DND-41 (cell line): ENCODE results near the gene TRAPPC10.

Experiments
- ATAC-seq: fragments of 200-7000 bp; cut with Tn5 transposase; 3 replicates; pipeline ENCODE4 v1.9.1; 2021; ENCODE audit warnings: low read depth; ENCODE audit not compliant: insufficient read depth
- DNase-seq: peaks from one replicate; pipeline ENCODE4 v3.0.0-alpha.2; 2020
- H2AFZ ChIP-seq: 2 replicates; pipeline ENCODE4 v1.6.0; 2012; ENCODE audit warnings: low read depth, low read length
- H3K27ac ChIP-seq: 2 replicates; pipeline ENCODE4 v1.5.1; 2012; ENCODE audit warnings: low read length, inconsistent platforms
- H3K27me3 ChIP-seq: fragments of 200-600 bp; sonication (generic); 2 replicates; pipeline ENCODE4 v1.6.0; 2012; ENCODE audit warnings: low read length, mild to moderate bottlenecking, inconsistent platforms; ENCODE audit not compliant: insufficient read depth, poor library complexity
- H3K36me3 ChIP-seq: 2 replicates; pipeline ENCODE4 v1.5.1; 2012; ENCODE audit warnings: low read length, inconsistent platforms; ENCODE audit not compliant: insufficient read depth
- H3K4me1 ChIP-seq: 2 replicates; pipeline ENCODE4 v1.5.1; 2012; ENCODE audit warnings: mild to moderate bottlenecking, low read length; ENCODE audit not compliant: insufficient read depth
- H3K4me2 ChIP-seq: 2 replicates; pipeline ENCODE4 v1.6.0; 2012; ENCODE audit warnings: mild to moderate bottlenecking, moderate library complexity, low read length, inconsistent platforms; ENCODE audit not compliant: insufficient read depth
- H3K4me3 ChIP-seq, 2 experiments: fragments of 200-600 bp in 1 of 2; shearing (Covaris generic) in 1 of 2; 2 replicates each; pipeline ENCODE4 v1.5.1; 2012 to 2016; ENCODE audit warnings: inconsistent platforms in 2 of 2, low read length in 2 of 2, mild to moderate bottlenecking in 2 of 2, low read depth in 1 of 2, moderate library complexity in 1 of 2
- H3K79me2 ChIP-seq: 2 replicates; pipeline ENCODE4 v1.6.0; 2012; ENCODE audit warnings: low read length, inconsistent platforms; ENCODE audit not compliant: insufficient read depth
- H3K9ac ChIP-seq: 2 replicates; pipeline ENCODE4 v1.6.0; 2012; ENCODE audit warnings: low read depth, mild to moderate bottlenecking, inconsistent platforms, low read length, moderate library complexity
- H3K9me3 ChIP-seq: 2 replicates; pipeline ENCODE4 v1.5.1; 2012; ENCODE audit warnings: low read length, moderate library complexity, mild to moderate bottlenecking, inconsistent platforms; ENCODE audit not compliant: insufficient read depth, severe bottlenecking
- H4K20me1 ChIP-seq: 2 replicates; pipeline ENCODE4 v1.6.0; 2012; ENCODE audit warnings: low read length; ENCODE audit not compliant: insufficient read depth
- EZH2 ChIP-seq: IDR thresholded peaks from 3 replicates; pipeline ENCODE4 v1.6.1; 2012; ENCODE audit warnings: borderline replicate concordance, low read depth, mild to moderate bottlenecking, moderate library complexity, low read length, inconsistent platforms; ENCODE audit not compliant: severe bottlenecking
- TF ChIP-seq, protein P1 (sequence below): IDR thresholded peaks from 2 replicates; pipeline ENCODE4 v1.5.1; 2012; ENCODE audit warnings: borderline replicate concordance, low read length, moderate library complexity, mild to moderate bottlenecking; ENCODE audit not compliant: poor library complexity, severe bottlenecking; ENCODE audit errors: extremely low read depth

Gene TRAPPC10

GRCh38 chr21:43967981-43968380, 44.1 kb upstream of the TRAPPC10 start:
- Histone ChIP-seq H3K36me3 (peaks cover 74% of the 10 kb centered on the region), H2AFZ (no peak overlapping the region), H3K9me3 (no peaks in the 10 kb centered on the region), H3K9ac (no peak overlapping the region), H3K27ac (no peak overlapping the region), H4K20me1 (peaks cover 18% of the 10 kb centered on the region), H3K27me3 (no peaks in the 10 kb centered on the region), H3K4me3 (no peak overlapping the region), H3K4me1 (no peaks in the 10 kb centered on the region), H3K4me2 (no peak overlapping the region), H3K79me2 (peaks cover 2% of the 10 kb centered on the region; the same call in 1 of the 2 replicates)
- DNase-seq, result no peak
- no peak for TF ChIP-seq EZH2
- TF ChIP-seq, protein P1, sequence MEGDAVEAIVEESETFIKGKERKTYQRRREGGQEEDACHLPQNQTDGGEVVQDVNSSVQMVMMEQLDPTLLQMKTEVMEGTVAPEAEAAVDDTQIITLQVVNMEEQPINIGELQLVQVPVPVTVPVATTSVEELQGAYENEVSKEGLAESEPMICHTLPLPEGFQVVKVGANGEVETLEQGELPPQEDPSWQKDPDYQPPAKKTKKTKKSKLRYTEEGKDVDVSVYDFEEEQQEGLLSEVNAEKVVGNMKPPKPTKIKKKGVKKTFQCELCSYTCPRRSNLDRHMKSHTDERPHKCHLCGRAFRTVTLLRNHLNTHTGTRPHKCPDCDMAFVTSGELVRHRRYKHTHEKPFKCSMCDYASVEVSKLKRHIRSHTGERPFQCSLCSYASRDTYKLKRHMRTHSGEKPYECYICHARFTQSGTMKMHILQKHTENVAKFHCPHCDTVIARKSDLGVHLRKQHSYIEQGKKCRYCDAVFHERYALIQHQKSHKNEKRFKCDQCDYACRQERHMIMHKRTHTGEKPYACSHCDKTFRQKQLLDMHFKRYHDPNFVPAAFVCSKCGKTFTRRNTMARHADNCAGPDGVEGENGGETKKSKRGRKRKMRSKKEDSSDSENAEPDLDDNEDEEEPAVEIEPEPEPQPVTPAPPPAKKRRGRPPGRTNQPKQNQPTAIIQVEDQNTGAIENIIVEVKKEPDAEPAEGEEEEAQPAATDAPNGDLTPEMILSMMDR, result no peak
- ATAC-seq, result no peak

DNA sequence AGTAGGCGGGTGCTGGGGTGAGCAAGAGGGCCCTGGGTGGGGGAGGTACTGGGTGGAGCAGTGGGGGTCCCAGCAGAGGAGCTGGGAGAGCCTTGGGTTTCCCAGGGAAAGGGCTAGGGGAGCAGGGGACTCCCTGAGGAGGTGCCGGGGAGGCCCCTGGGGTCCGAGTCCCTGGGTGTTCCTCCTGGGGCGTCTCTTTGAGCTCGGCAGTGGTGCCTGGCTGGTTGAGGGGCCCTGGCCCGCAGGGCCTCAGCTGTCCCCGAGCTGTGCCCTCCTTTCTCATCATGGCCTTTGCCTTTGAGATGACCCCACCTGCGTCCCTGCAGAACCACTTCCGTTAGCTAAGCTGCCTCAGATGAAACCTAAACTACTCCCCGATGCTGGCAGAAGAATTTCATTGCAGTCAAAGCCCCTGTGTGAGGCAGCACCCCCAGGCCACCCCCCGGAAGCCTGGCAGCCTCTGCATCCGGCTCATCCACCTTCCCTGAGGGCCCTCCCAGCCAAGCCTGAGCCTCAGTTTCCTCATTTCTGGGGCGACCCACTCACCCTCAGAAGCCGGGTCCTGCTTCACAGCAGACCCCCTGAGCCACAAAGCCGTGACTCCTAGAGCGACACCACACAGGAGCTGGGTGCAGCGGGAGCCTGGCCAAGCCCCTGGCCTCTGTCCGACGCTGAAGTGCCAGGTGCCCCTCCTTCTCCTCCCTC, 43.5 kb upstream of the TRAPPC10 start:
- H3K4me2 ChIP-seq, result no peak overlapping the region
- H3K79me2 ChIP-seq, result no peaks in the 10 kb centered on the region

GRCh38 chr21:43969115-43969444, 43.0 kb upstream of the TRAPPC10 start:
- H3K36me3 ChIP-seq, result peaks cover 74% of the 10 kb centered on the region
- ATAC-seq (no peak), DNase-seq (no peak)
- no peaks in the 10 kb centered on the region for H3K4me1 ChIP-seq
- no peak overlapping the region for H2AFZ ChIP-seq
- H3K27me3 ChIP-seq, result no peaks in the 10 kb centered on the region
- no peak overlapping the region for H3K4me2 ChIP-seq
- H3K79me2 ChIP-seq, result no peaks in the 10 kb centered on the region
- no peak overlapping the region for H3K4me3 ChIP-seq
- H3K9me3 ChIP-seq, result no peaks in the 10 kb centered on the region
- no peak overlapping the region for H3K9ac ChIP-seq
- H4K20me1 ChIP-seq, result peaks cover 23% of the 10 kb centered on the region
- no peak overlapping the region for H3K27ac ChIP-seq
- TF ChIP-seq EZH2, result no peak
- TF ChIP-seq, protein P1, result no peak

More for the DNA sequence above, 43.5 kb upstream of the TRAPPC10 start:
- H3K4me3 ChIP-seq, result no peak overlapping the region
- no peaks in the 10 kb centered on the region for H3K4me1 ChIP-seq
- peaks cover 23% of the 10 kb centered on the region for H4K20me1 ChIP-seq
- no peak for DNase-seq
- no peaks in the 10 kb centered on the region for H3K27me3 ChIP-seq
- no peaks in the 10 kb centered on the region for H3K9me3 ChIP-seq
- H3K36me3 ChIP-seq, result peaks cover 74% of the 10 kb centered on the region
- TF ChIP-seq, protein P1, result no peak
- TF ChIP-seq EZH2, result no peak
- no peak overlapping the region for H3K27ac ChIP-seq
- no peak overlapping the region for H2AFZ ChIP-seq
- no peak for ATAC-seq
- H3K9ac ChIP-seq, result no peak overlapping the region
